GM23338 (cell line): ENCODE results near the gene GSG1L. TPM values are rescaled to one million over a fixed set of nuclear protein-coding genes. Genes with fewer than 3 reads are reported as not detected.

Experiments
- ATAC-seq: fragments of 200-7000 bp; cut with Tn5 transposase; 3 replicates; pipeline ENCODE4 v1.9.1; 2020
- DNase-seq: peaks from one replicate; pipeline ENCODE4 v3.0.0-alpha.2; 2015; ENCODE audit warnings: low spot score
- H2AFZ ChIP-seq: fragments of 200-600 bp; sonication (generic); 2 replicates; pipeline ENCODE4 v1.8.0; 2016; ENCODE audit warnings: antibody characterized with exemption, mild to moderate bottlenecking, moderate library complexity
- H3F3A ChIP-seq: fragments of 200-600 bp; sonication (generic); replicated peaks from 2 replicates; pipeline ENCODE4 v1.8.0; 2017; ENCODE audit warnings: antibody characterized with exemption, mixed run types, low read depth
- H3K27ac ChIP-seq: fragments of 200-600 bp; sonication (generic); 2 replicates; pipeline ENCODE4 v1.6.1; 2016; ENCODE audit warnings: low read depth
- H3K27me3 ChIP-seq: fragments of 200-600 bp; sonication (generic); 2 replicates; pipeline ENCODE4 v1.8.0; 2016; ENCODE audit warnings: mild to moderate bottlenecking, mixed run types, moderate library complexity; ENCODE audit not compliant: insufficient read depth
- H3K36me3 ChIP-seq: fragments of 200-600 bp; sonication (generic); 2 replicates; pipeline ENCODE4 v1.8.0; 2016; ENCODE audit warnings: mild to moderate bottlenecking; ENCODE audit not compliant: insufficient read depth
- H3K4me1 ChIP-seq: fragments of 200-600 bp; sonication (generic); 2 replicates; pipeline ENCODE4 v1.8.0; 2016; ENCODE audit warnings: mild to moderate bottlenecking, moderate library complexity; ENCODE audit not compliant: insufficient read depth
- H3K4me2 ChIP-seq: fragments of 200-600 bp; sonication (generic); 2 replicates; pipeline ENCODE4 v1.7.1; 2017; ENCODE audit warnings: mixed run types
- H3K4me3 ChIP-seq: fragments of 200-600 bp; sonication (generic); 2 replicates; pipeline ENCODE4 v1.6.1; 2016; ENCODE audit warnings: mixed run types
- H3K79me2 ChIP-seq: fragments of 200-600 bp; sonication (generic); replicated peaks from 2 replicates; pipeline ENCODE4 v1.8.0; 2017; ENCODE audit warnings: mild to moderate bottlenecking; ENCODE audit not compliant: insufficient read depth
- H3K9me2 ChIP-seq: fragments of 200-600 bp; sonication (generic); 2 replicates; pipeline ENCODE4 v1.8.0; 2017; ENCODE audit not compliant: insufficient read depth
- H4K20me1 ChIP-seq: fragments of 200-600 bp; sonication (generic); replicated peaks from 2 replicates; pipeline ENCODE4 v1.8.0; 2017; ENCODE audit warnings: mild to moderate bottlenecking; ENCODE audit not compliant: insufficient read depth
- H3K27ac Mint-ChIP-seq: 2 replicates; pipeline ENCODE4 v1.8.0; 2020; ENCODE audit warnings: inconsistent platforms, mild to moderate bottlenecking, moderate library complexity, mixed read lengths
- H3K27me3 Mint-ChIP-seq: 3 replicates; pipeline ENCODE4 v1.8.0; 2022; ENCODE audit warnings: low read depth, mild to moderate bottlenecking, moderate library complexity, mixed read lengths, inconsistent platforms; ENCODE audit not compliant: insufficient read depth, poor library complexity
- H3K36me3 Mint-ChIP-seq: 3 replicates; pipeline ENCODE4 v1.8.0; 2021; ENCODE audit warnings: low read depth, mild to moderate bottlenecking, inconsistent platforms, moderate library complexity, mixed read lengths
- H3K4me1 Mint-ChIP-seq: 3 replicates; pipeline ENCODE4 v1.8.0; 2020; ENCODE audit warnings: mild to moderate bottlenecking, inconsistent platforms, mixed read lengths
- H3K4me3 Mint-ChIP-seq: 3 replicates; pipeline ENCODE4 v1.8.0; 2021; ENCODE audit warnings: moderate library complexity, mild to moderate bottlenecking, inconsistent platforms, mixed read lengths
- H3K9me3 Mint-ChIP-seq: 3 replicates; pipeline ENCODE4 v1.8.0; 2020; ENCODE audit warnings: moderate library complexity, mild to moderate bottlenecking, inconsistent platforms, mixed read lengths
- ETS1 ChIP-seq: IDR thresholded peaks from 2 replicates; pipeline ENCODE4 v1.6.1; 2016; ENCODE audit warnings: antibody characterized with exemption
- NANOG ChIP-seq: IDR thresholded peaks from 2 replicates; pipeline ENCODE4 v1.6.1; 2016; ENCODE audit warnings: antibody characterized with exemption, borderline replicate concordance
- POLR2AphosphoS5 ChIP-seq: IDR thresholded peaks from 2 replicates; pipeline ENCODE4 v1.6.1; 2016; ENCODE audit warnings: antibody characterized with exemption, low read depth
- REST ChIP-seq: IDR thresholded peaks from one replicate; pipeline ENCODE4 v1.6.1; 2018; ENCODE audit warnings: antibody characterized with exemption; ENCODE audit not compliant: unreplicated experiment
- STAT1 ChIP-seq: IDR thresholded peaks from one replicate; pipeline ENCODE4 v1.6.1; 2016; ENCODE audit warnings: antibody characterized with exemption; ENCODE audit not compliant: unreplicated experiment
- ZNF114 ChIP-seq: fragments of 250-450 bp; sonication (Bioruptor Pico); IDR thresholded peaks from 2 replicates; pipeline ENCODE4 v1.5.0; 2020; ENCODE audit warnings: mild to moderate bottlenecking, moderate library complexity
- ZNF331 ChIP-seq: fragments of 250-450 bp; sonication (Bioruptor Pico); IDR thresholded peaks from 2 replicates; pipeline ENCODE4 v1.5.0; 2020; ENCODE audit warnings: low read depth, mild to moderate bottlenecking, moderate library complexity
- ZNF462 ChIP-seq: fragments of 250-450 bp; sonication (Bioruptor Pico); IDR thresholded peaks from 2 replicates; pipeline ENCODE4 v1.5.0; 2020; ENCODE audit warnings: mild to moderate bottlenecking, moderate library complexity
- polyA plus RNA-seq: library from polyadenylated mRNA; unstranded; fragments of >200 nt; fragmentation: Nextera tagmentation; extraction: Ambion mirVana; gene quantifications from 2 replicates; pipeline ENCODE4 v1.2.1, GENCODE V29; 2016
- total RNA-seq: library from RNA; depleted of rRNA; stranded (reverse); fragments of >200 nt; shearing (Covaris generic); gene quantifications from 2 replicates; pipeline ENCODE4 v1.2.3, GENCODE V29; 2014

GSG1L gene
- total and polyA plus RNA-seq, 2 experiments from 2014 or later, result 0.36 to 0.63 TPM

- Histone ChIP-seq H3K4me3 (no peak overlapping the region), H3K4me2 (no peak overlapping the region), H3K9me2 (no peaks in the 10 kb centered on the region; the same call in 1 of the 2 replicates), H3K27ac (no peak overlapping the region), H3K27me3 (no peaks in the 10 kb centered on the region), H3K4me1 (no peaks in the 10 kb centered on the region), H3F3A (no peaks in the 10 kb centered on the region), H3K79me2 (no peaks in the 10 kb centered on the region), H3K36me3 (no peaks in the 10 kb centered on the region), H4K20me1 (no peaks in the 10 kb centered on the region), H2AFZ (no peak overlapping the region)
- DNase-seq (no peak), ATAC-seq (no peak)
- Mint-ChIP-seq H3K9me3 (no peaks in the 10 kb centered on the region), H3K27ac (no peak overlapping the region), H3K4me3 (no peak overlapping the region), H3K4me1 (peaks cover 7% of the 10 kb centered on the region), H3K27me3 (peaks cover 5% of the 10 kb centered on the region), H3K36me3 (no peaks in the 10 kb centered on the region)
- TF ChIP-seq STAT1 (no peak), REST (no peak), ETS1 (no peak), ZNF114 (CRISPR knock-in tag) (no peak)
These were observed 263.6 kb downstream of the GSG1L start for GRCh38 chr16:27799896-27800295.

- H3F3A ChIP-seq, result no peaks in the 10 kb centered on the region
- H3K4me3 Mint-ChIP-seq, result no peak overlapping the region
- no peak for DNase-seq
- H3K9me2 ChIP-seq, result no peaks in the 10 kb centered on the region; the same call in 1 of the 2 replicates
- TF ChIP-seq NANOG, result no peak
- no peak for TF ChIP-seq ZNF331 (CRISPR knock-in tag)
- TF ChIP-seq ZNF462 (CRISPR knock-in tag), result no peak
- TF ChIP-seq POLR2AphosphoS5, result no peak
- TF ChIP-seq ETS1, result no peak
- no peaks in the 10 kb centered on the region for H3K36me3 Mint-ChIP-seq
- no peaks in the 10 kb centered on the region for H3K4me1 ChIP-seq
- no peak overlapping the region for H3K27ac Mint-ChIP-seq
- H3K9me3 Mint-ChIP-seq, result no peaks in the 10 kb centered on the region
- H3K27ac ChIP-seq, result no peak overlapping the region
- no peaks in the 10 kb centered on the region for H3K27me3 ChIP-seq
- no peak overlapping the region for H2AFZ ChIP-seq
- no peaks in the 10 kb centered on the region; the same call in 2 of the 3 replicates for H3K4me1 Mint-ChIP-seq
- no peak for ATAC-seq
- no peak overlapping the region for H3K4me3 ChIP-seq
- H3K36me3 ChIP-seq, result no peaks in the 10 kb centered on the region
- H3K4me2 ChIP-seq, result no peak overlapping the region
- H3K27me3 Mint-ChIP-seq, result peaks cover 9% of the 10 kb centered on the region
- no peaks in the 10 kb centered on the region for H4K20me1 ChIP-seq
- no peaks in the 10 kb centered on the region for H3K79me2 ChIP-seq
These were observed 265.3 kb downstream of the GSG1L start for GRCh38 chr16:27798241-27798640.
